Daoy (cell line): ENCODE measurements around the gene GIPR. TPM values are rescaled to one million over a fixed set of nuclear protein-coding genes. Genes with fewer than 3 reads are reported as not detected.
"Not testable (repeated sequence)": the region's sequence is repeated elsewhere in the genome, so short reads cannot be mapped to it uniquely, and the experiment has no call there.

Source experiments
- DNase-seq: peaks from one replicate; pipeline ENCODE4 v3.0.0-alpha.2; 2015; ENCODE audit warnings: low read depth
- total RNA-seq: library from RNA; depleted of rRNA; stranded (reverse); fragments of >200 nt; shearing (Covaris generic); gene quantifications from 2 replicates; pipeline ENCODE4 v1.2.3, GENCODE V29; 2014

Gene GIPR
- total RNA-seq, 1 experiment from 2014 or later: not detected

GRCh38 chr19:45645631-45646344 is 22.2 kb upstream of the GIPR start:
- peak; percentile 96 for DNase-seq

GRCh38 chr19:45646345-45646698 is 21.7 kb upstream of the GIPR start:
- DNase-seq: no peak

- DNase-seq: no peak
Observed at GRCh38 chr19:45650722-45651121, 17.3 kb upstream of the GIPR start.

GRCh38 chr19:45653634-45654033 is 14.4 kb upstream of the GIPR start:
- DNase-seq: no peak

- no peak for DNase-seq
Observed at GRCh38 chr19:45655073-45655472, 12.9 kb upstream of the GIPR start.

GRCh38 chr19:45657520-45658167 is 10.4 kb upstream of the GIPR start:
- no peak for DNase-seq

- no peak for DNase-seq
Observed at GRCh38 chr19:45659096-45659729, 8.8 kb upstream of the GIPR start.

GRCh38 chr19:45660636-45661035 is 7.4 kb upstream of the GIPR start:
- DNase-seq: no peak

- no peak for DNase-seq
Observed at GRCh38 chr19:45663800-45664199, 4.2 kb upstream of the GIPR start.

- DNase-seq: no peak
Observed at GRCh38 chr19:45664575-45664974, 3.4 kb upstream of the GIPR start.

- DNase-seq: no peak
Observed at GRCh38 chr19:45668342-45668871, 386 bp downstream of the GIPR start.

- DNase-seq: peak; percentile 83
Observed at GRCh38 chr19:45670670-45671453, 2.8 kb downstream of the GIPR start.

GRCh38 chr19:45674946-45675345 is 6.9 kb downstream of the GIPR start:
- DNase-seq: no peak

- no peak for DNase-seq
Observed at GRCh38 chr19:45676851-45677263, 8.8 kb downstream of the GIPR start.

- DNase-seq: peak; percentile 94
Observed at GRCh38 chr19:45677351-45678230, 9.6 kb downstream of the GIPR start.

GRCh38 chr19:45681391-45682015 is 13.5 kb downstream of the GIPR start:
- peak; percentile 88 for DNase-seq

GRCh38 chr19:45682117-45682516 is 14.1 kb downstream of the GIPR start:
- no peak for DNase-seq

GRCh38 chr19:45682908-45683307 is 14.9 kb downstream of the GIPR start:
- DNase-seq: no peak

GRCh38 chr19:45685045-45685444 is 17.0 kb downstream of the GIPR start:
- not testable (repeated sequence) for DNase-seq

GRCh38 chr19:45687599-45687998 is 19.6 kb downstream of the GIPR start:
- DNase-seq: no peak
